Right ventricle myocardium inferior (tissue), 1 donor: Measurements from ENCODE around the gene KRT31. TPM values are rescaled to one million over a fixed set of nuclear protein-coding genes. Genes with fewer than 3 reads are reported as not detected.
"Not testable (repeated sequence)": the region's sequence is repeated elsewhere in the genome, so short reads cannot be mapped to it uniquely, and the experiment has no call there.

ENCODE experiments used
- ATAC-seq: fragments of 200-7000 bp; cut with Tn5 transposase; one replicate; pipeline ENCODE4 v1.9.1; 2020; ENCODE audit warnings: mild to moderate bottlenecking, moderate library complexity
- DNase-seq: peaks from one replicate; pipeline ENCODE4 v3.0.0; 2021; ENCODE audit errors: missing footprints
- intact Hi-C: fragments of 100-400 bp; cut with DNase I; formaldehyde crosslinking; loops from one replicate; pipeline ENCODE4 v1.11.0; 2022
- total RNA-seq: library from RNA; stranded (reverse); fragmentation: NEBNext Ultra II Directional; extraction: Animal tissue kit (Norgen Biotek cat#: 25700); gene quantifications from one replicate; pipeline ENCODE4 v1.2.1, GENCODE V29; 2021
- donor health status: DM: no; HTN: yes; CAD: no; lungs with severe emphysema.

The KRT31 gene
- total RNA-seq, 1 donor from 2014 or later: not detected

DNA sequence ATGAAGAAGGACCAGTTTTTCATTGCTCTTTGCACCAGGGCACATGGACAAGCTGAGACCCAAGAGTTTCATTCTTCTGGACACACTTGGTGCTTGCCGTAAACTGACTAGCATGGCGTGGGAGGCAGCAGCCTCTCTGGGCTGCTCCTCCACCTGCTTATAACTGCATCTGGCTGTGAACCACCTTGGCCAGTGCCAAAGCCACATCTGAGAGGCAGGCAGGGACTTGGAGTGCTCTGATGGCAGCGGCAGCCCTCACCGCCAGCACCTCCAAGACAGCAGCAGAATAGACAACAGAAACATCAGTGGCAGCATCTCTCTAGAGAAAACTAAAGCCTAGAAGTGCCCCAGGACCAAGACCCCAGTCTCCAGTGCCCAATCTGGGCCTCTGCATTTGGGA is 22.3 kb upstream of the KRT31 start:
- DNase-seq: no peak
- intact Hi-C loops: no loop called here
- no peak for ATAC-seq

- ATAC-seq (no peak), DNase-seq (no peak)
- intact Hi-C loops: no loop called here
Observed at GRCh38 chr17:41418116-41418860, 20.9 kb upstream of the KRT31 start.

DNA sequence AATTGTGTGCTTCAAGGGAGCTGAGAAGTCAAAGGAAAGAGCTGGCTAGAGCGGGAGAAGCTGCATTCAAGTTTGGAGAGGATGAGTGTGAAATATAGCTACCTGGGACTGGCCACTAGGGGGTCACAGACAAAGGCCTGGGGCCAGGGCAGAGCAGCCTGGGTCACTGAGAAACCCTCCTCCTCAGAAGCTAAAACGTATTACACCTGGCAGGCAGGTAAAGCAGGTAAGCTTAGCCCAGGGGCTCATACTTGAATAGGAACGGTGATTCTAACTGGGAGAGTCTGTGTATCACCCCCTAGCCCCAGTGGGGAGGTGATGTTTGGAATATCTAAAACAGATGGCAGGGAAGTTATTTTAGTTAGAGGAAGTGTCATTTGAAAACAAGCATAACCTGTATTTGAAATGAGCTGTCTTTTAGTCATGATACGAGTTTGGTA is 20.2 kb upstream of the KRT31 start:
- intact Hi-C loops: no loop called here
- no peak for ATAC-seq
- DNase-seq: no peak

GRCh38 chr17:41417127-41417526 is 19.7 kb upstream of the KRT31 start:
- intact Hi-C loops: no loop called here
- no peak for ATAC-seq
- DNase-seq: no peak

DNA sequence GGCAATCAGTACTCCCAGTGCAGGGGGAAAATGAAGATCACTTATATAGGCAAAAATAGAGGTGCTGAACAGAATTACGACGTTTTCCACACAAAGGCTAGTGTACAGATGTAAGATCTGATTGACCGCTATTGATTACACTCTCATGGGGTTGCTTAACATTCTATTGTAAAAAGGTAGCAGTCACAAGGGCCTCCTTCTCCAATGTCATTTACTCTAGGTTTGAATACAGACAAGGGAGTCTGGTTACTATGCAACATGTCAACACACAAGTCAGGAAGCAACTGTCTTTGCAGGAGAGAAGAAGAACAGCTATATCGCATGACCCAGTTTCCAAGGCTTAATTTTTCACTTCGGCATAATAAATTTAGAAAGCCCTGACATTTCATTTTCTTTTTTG is 19.1 kb upstream of the KRT31 start:
- intact Hi-C loops: no loop called here
- DNase-seq: no peak
- peak; percentile 48 for ATAC-seq

DNA sequence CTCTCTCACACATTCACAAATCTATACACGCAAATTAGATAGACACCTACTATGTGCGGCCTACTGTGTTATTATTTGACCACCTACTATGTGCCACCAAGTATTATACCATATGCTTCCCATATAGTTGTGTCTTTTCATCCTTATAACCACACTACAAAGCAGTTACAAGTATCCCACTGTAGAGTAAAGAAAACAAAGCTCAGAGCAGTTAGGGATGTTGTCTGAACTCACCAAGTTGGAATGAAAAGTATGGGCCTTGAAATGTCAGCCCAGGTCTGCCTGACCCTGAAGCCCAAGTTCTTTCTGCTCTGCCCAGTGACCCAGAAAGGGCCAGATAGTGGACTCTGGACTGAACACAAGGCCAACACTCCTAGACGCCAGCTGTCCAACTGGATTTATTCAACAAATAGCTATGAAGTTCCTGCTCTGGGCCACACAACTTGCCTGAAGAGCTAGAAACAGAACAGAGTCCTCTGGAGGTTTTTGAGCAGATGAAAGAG is 18.5 kb upstream of the KRT31 start:
- intact Hi-C loops: no loop called here
- peak; percentile 39 for ATAC-seq
- DNase-seq: no peak

DNA sequence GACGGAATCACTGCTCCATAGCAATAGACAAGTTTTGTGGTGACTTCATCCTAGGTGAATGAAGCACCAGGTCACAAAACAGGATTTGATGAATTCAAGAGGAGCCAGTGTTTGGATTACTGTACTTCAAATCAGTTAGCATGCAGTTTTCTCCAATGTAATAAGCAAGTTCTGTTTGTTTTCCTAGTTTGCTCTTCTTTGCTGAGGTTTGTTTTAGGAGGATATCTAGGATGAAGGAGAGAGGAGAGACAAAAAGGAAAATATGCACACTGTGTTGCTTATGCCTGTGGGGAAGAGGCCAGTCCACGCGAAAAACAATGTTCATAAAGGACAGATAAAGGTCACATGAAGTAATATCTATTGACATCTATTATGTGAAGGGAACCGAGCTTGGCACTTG is 18.0 kb upstream of the KRT31 start:
- no peak for ATAC-seq
- intact Hi-C loops: no loop called here

GRCh38 chr17:41413982-41414381 is 16.6 kb upstream of the KRT31 start:
- DNase-seq (no peak), ATAC-seq (no peak)
- intact Hi-C loops: no loop called here

More for the DNA sequence above, 18.0 kb upstream of the KRT31 start:
- no peak for DNase-seq

DNA sequence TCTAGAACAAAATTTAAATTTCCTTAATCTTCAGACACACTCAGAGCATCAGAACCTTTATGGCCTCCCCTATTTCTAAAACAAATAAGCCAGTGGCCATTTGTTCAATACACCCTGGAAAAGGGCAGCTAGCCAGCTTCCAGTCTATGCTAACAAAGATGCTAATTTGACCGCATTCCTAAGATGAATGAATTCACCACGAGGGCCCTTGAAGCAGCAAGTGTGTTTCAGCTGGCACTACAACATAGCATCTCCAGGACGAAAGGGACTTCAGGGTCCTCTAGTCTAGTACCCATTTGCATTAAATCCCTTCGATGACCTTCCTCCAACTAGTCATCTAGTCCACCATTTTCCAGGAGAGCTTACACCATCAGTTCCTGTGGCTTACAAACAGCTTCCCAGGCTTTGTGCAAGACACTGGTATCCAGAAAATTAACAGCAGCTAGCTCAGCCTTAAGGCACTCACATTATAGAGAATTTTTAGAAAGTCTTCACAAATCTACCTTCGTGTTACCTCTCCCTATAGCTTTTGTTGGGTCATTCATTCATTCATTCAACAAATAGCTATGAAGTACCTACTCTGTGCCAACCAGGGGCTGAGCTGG is 16.0 kb upstream of the KRT31 start:
- no peak for ATAC-seq
- intact Hi-C loops: no loop called here
- DNase-seq: no peak

DNA sequence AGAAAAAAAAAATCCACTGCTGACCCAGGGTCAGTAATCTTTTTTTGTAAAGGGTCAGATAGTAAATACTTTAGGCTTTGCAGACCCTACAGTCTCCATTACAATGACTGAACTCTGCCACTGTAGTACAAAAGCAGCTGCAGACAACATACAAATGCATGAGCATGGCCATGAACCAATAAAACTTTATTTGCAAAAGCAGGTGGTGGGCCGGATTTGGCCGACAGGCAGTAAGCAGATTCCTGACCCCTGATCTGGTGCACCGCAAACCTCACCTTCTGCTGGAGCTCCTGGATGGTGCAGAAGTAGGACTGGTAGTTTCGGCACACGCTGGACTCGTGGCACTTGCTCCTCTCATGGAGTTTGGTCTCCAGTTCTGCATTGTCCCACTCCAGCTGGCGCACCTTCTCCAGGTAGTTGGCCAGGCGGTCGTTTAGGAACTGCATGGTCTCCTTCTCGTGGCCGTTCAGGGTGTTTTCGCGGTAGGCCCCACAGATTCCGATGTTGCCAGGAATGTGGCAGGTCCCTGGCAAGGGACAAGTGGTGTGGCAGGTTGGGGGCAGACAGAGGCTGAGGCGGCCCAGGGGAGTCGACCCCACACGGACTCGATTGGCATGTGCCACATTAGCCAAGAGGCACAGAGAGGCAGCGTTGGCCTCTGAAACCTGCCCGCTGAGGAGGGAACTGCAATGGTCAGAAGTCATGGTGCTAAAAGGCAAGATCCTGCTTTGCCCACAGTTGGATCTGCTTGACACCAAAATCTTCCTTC is 13.8 kb upstream of the KRT31 start:
- intact Hi-C loops: no loop called here
- DNase-seq (no peak), ATAC-seq (no peak)

DNA sequence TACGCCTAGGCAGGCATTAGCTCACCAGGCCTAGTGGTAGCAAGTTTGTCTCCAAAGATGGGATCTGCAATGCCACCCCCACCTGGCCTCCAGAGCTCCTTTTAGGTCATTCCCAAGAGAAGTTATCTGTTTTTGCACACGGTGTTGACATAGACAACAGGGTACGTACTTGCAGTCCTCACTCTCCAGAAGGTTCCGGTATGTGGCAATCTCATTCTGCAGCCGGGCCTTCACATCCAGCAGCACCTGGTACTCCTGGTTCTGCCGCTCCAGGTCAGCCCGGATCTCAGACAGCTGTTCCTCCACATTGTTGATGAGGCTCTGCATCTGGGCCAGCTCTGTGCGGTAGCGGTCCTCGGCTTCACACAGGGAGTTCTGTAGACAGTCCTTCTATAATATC is 9.8 kb upstream of the KRT31 start:
- DNase-seq: no peak
- intact Hi-C loops: loop anchor here (10.0 kb wide), 1 partner anchor 78 kb away; the partner anchor contains the start of genes KRT35 and KRT36
- no peak for ATAC-seq

- no peak for ATAC-seq
- intact Hi-C loops: loop anchor here (10.0 kb wide), 1 partner anchor 79 kb away; the partner anchor contains the start of genes KRT35 and KRT36
- DNase-seq: no peak
Observed at GRCh38 chr17:41406205-41406604, 8.8 kb upstream of the KRT31 start.

DNA sequence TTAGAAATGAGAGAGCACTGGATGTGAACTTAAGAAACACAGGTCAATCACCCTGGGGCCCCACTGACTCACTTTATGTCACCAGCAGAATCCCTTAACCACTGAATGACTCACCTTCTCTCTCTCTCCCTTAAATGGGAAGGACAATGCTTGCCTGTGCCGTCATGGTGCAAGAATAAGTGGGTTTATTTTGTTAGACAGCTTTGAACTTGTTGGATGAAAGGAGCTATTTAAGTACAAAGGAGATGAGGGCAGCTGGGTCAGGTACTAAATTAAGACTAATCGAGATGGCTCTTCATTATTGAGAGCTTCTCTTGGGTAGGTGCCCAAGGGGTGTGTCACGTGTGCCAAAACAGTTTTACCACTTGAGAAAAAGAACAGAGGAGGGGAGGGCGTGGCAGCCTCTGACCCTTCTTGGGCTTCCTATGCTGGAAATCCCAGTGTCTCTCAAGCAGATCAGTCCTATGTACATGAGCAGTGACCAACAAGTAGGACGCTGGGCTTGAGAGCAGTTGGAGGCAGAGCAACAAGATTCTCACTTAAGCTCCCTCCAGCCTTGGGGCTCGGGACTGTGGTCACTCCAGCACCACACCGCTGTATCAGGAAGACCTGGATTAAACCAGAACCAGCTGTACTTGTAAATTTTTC is 6.7 kb upstream of the KRT31 start:
- intact Hi-C loops: loop anchor here (10.0 kb wide), 1 partner anchor 81 kb away; the partner anchor contains the start of genes KRT35 and KRT36
- DNase-seq (no peak), ATAC-seq (no peak)

- intact Hi-C loops: loop anchor here (10.0 kb wide), 1 partner anchor 81 kb away; the partner anchor contains the start of genes KRT35 and KRT36
- DNase-seq (no peak), ATAC-seq (no peak)
Observed at GRCh38 chr17:41403404-41404023, 6.1 kb upstream of the KRT31 start.

- DNase-seq (no peak), ATAC-seq (no peak)
- intact Hi-C loops: loop anchor here (10.0 kb wide), 1 partner anchor 83 kb away; the partner anchor contains the start of genes KRT35 and KRT36
Observed at GRCh38 chr17:41402161-41402560, 4.8 kb upstream of the KRT31 start.

- intact Hi-C loops: no loop called here
- ATAC-seq: no peak
- DNase-seq: no peak
Observed at GRCh38 chr17:41396340-41396739, 1.1 kb downstream of the KRT31 start.

DNA sequence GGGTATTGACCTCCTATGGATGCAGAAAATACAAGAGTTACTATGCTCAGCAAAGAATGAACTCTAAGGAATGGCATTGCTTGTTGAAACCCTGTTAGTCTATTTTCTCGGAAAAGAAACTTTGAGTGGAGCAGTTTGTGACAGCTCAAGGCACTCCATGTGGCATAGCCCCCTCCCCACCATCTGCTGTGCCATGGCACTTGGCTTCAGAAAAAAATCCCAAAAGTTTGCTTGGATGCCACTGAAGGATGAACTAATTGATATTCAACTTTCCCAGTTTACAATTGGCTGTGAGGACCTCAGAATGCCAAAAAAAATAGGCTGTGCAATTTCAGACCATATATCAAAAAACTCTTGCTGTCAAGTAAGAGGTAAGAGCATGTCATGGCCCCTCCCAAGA is 1.8 kb downstream of the KRT31 start:
- DNase-seq (no peak), ATAC-seq (no peak)
- intact Hi-C loops: no loop called here

DNA sequence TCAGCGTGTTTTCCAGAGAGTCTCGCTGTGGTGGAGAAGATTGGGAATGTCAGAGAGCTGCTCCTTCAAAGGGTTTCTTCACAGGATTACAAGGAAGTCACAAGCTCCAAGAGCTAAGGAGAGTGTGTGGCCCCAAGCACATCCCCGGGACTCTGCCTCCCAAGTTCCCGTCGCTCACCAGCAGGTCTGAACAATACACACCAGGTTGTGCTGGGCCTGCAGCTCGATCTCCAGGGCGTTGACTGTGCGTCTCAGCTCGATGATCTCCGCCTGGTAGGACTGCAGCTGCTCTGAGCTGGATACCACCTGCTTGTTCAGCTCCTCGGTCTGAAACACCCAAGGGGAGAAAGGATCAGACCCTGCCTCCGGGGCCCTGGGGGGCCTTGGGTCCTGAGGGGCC is 2.4 kb downstream of the KRT31 start:
- intact Hi-C loops, ATAC-seq: not testable (repeated sequence)

More for the DNA sequence above, 2.4 kb downstream of the KRT31 start:
- not testable (repeated sequence) for DNase-seq
